HEK293 (cell line): ENCODE results near the gene EIF2B5.

Source experiments
- ATF2 ChIP-seq: fragments of 450-650 bp; formaldehyde crosslinking; IDR thresholded peaks from 2 replicates; pipeline ENCODE4 v1.5.1; 2016; ENCODE audit warnings: missing biosample characterization, missing genetic modification characterization, low read depth
- CTCF ChIP-seq: fragments of 450-650 bp; formaldehyde crosslinking; IDR thresholded peaks from 2 replicates; pipeline ENCODE4 v1.5.1; 2016; ENCODE audit warnings: missing biosample characterization, missing genetic modification characterization
- PATZ1 ChIP-seq: fragments of 450-650 bp; formaldehyde crosslinking; IDR thresholded peaks from 2 replicates; pipeline ENCODE4 v1.5.1; 2016; ENCODE audit warnings: missing biosample characterization, missing genetic modification characterization
- REPIN1 ChIP-seq: fragments of 450-650 bp; formaldehyde crosslinking; IDR thresholded peaks from 2 replicates; pipeline ENCODE4 v1.5.1; 2017; ENCODE audit warnings: missing biosample characterization, missing genetic modification characterization, low read depth
- SP7 ChIP-seq: fragments of 450-650 bp; formaldehyde crosslinking; IDR thresholded peaks from 2 replicates; pipeline ENCODE4 v1.5.1; 2016; ENCODE audit warnings: missing biosample characterization, missing genetic modification characterization
- YY1 ChIP-seq: fragments of 450-650 bp; formaldehyde crosslinking; IDR thresholded peaks from 2 replicates; pipeline ENCODE4 v1.5.1; 2018; ENCODE audit warnings: missing biosample characterization, missing genetic modification characterization
- ZBTB1 ChIP-seq: fragments of 450-650 bp; formaldehyde crosslinking; IDR thresholded peaks from 2 replicates; pipeline ENCODE4 v1.5.1; 2016; ENCODE audit warnings: missing biosample characterization, missing genetic modification characterization
- ZBTB10 ChIP-seq: fragments of 450-650 bp; formaldehyde crosslinking; IDR thresholded peaks from 2 replicates; pipeline ENCODE4 v1.5.1; 2016; ENCODE audit warnings: missing biosample characterization, missing genetic modification characterization
- ZBTB20 ChIP-seq: fragments of 450-650 bp; formaldehyde crosslinking; IDR thresholded peaks from 2 replicates; pipeline ENCODE4 v1.5.1; 2016; ENCODE audit warnings: missing biosample characterization, missing genetic modification characterization
- ZBTB48 ChIP-seq: fragments of 450-650 bp; formaldehyde crosslinking; IDR thresholded peaks from 2 replicates; pipeline ENCODE4 v1.5.1; 2016; ENCODE audit warnings: missing biosample characterization, missing genetic modification characterization
- ZEB2 ChIP-seq: fragments of 450-650 bp; formaldehyde crosslinking; IDR thresholded peaks from 2 replicates; pipeline ENCODE4 v1.5.1; 2016; ENCODE audit warnings: missing biosample characterization, missing genetic modification characterization
- ZNF114 ChIP-seq: fragments of 450-650 bp; formaldehyde crosslinking; IDR thresholded peaks from 2 replicates; pipeline ENCODE4 v1.5.0; 2017; ENCODE audit warnings: missing biosample characterization, missing genetic modification characterization
- ZNF121 ChIP-seq: fragments of 450-650 bp; formaldehyde crosslinking; IDR thresholded peaks from 2 replicates; pipeline ENCODE4 v1.5.1; 2016; ENCODE audit warnings: missing biosample characterization, missing genetic modification characterization
- ZNF133 ChIP-seq: fragments of 450-650 bp; formaldehyde crosslinking; IDR thresholded peaks from 2 replicates; pipeline ENCODE4 v1.5.1; 2016; ENCODE audit warnings: missing biosample characterization, missing genetic modification characterization
- ZNF138 ChIP-seq: fragments of 450-650 bp; formaldehyde crosslinking; IDR thresholded peaks from 2 replicates; pipeline ENCODE4 v1.5.1; 2016; ENCODE audit warnings: missing biosample characterization, missing genetic modification characterization, borderline replicate concordance
- ZNF184 ChIP-seq: fragments of 450-650 bp; IDR thresholded peaks from 2 replicates; pipeline ENCODE4 v1.5.1; 2018; ENCODE audit warnings: missing biosample characterization, mild to moderate bottlenecking, missing genetic modification characterization
- ZNF26 ChIP-seq: fragments of 450-650 bp; formaldehyde crosslinking; IDR thresholded peaks from 2 replicates; pipeline ENCODE4 v1.5.1; 2016; ENCODE audit warnings: missing biosample characterization, missing genetic modification characterization
- ZNF350 ChIP-seq: fragments of 450-650 bp; formaldehyde crosslinking; IDR thresholded peaks from 2 replicates; pipeline ENCODE4 v1.5.0; 2017; ENCODE audit warnings: missing biosample characterization, mild to moderate bottlenecking, missing genetic modification characterization
- ZNF510 ChIP-seq: fragments of 450-650 bp; formaldehyde crosslinking; IDR thresholded peaks from 2 replicates; pipeline ENCODE4 v1.5.1; 2018; ENCODE audit warnings: mild to moderate bottlenecking, missing genetic modification characterization, missing biosample characterization; ENCODE audit not compliant: insufficient replicate concordance
- ZNF530 ChIP-seq: fragments of 450-650 bp; formaldehyde crosslinking; IDR thresholded peaks from 2 replicates; pipeline ENCODE4 v1.5.1; 2016; ENCODE audit warnings: low read depth, missing biosample characterization, missing genetic modification characterization
- ZNF548 ChIP-seq: fragments of 450-650 bp; formaldehyde crosslinking; IDR thresholded peaks from 2 replicates; pipeline ENCODE4 v1.5.1; 2016; ENCODE audit warnings: missing biosample characterization, missing genetic modification characterization
- ZNF549 ChIP-seq: fragments of 450-650 bp; IDR thresholded peaks from 2 replicates; pipeline ENCODE4 v1.5.1; 2018; ENCODE audit warnings: missing biosample characterization, missing genetic modification characterization, mild to moderate bottlenecking, inconsistent platforms, moderate library complexity
- ZNF629 ChIP-seq: fragments of 450-650 bp; formaldehyde crosslinking; IDR thresholded peaks from 2 replicates; pipeline ENCODE4 v1.5.1; 2017; ENCODE audit warnings: missing biosample characterization, missing genetic modification characterization
- ZNF639 ChIP-seq: fragments of 450-650 bp; formaldehyde crosslinking; IDR thresholded peaks from 2 replicates; pipeline ENCODE4 v1.5.1; 2016; ENCODE audit warnings: missing biosample characterization, missing genetic modification characterization
- ZNF654 ChIP-seq: fragments of 450-650 bp; formaldehyde crosslinking; IDR thresholded peaks from 2 replicates; pipeline ENCODE4 v1.5.1; 2016; ENCODE audit warnings: low read depth, missing biosample characterization, missing genetic modification characterization
- ZNF658 ChIP-seq: fragments of 450-650 bp; formaldehyde crosslinking; IDR thresholded peaks from 2 replicates; pipeline ENCODE4; 2016; ENCODE audit warnings: missing biosample characterization, missing genetic modification characterization
- ZNF768 ChIP-seq: fragments of 450-650 bp; formaldehyde crosslinking; IDR thresholded peaks from 2 replicates; pipeline ENCODE4 v1.5.1; 2018; ENCODE audit warnings: missing biosample characterization, mild to moderate bottlenecking, missing genetic modification characterization
- ZSCAN16 ChIP-seq: fragments of 450-650 bp; formaldehyde crosslinking; IDR thresholded peaks from 2 replicates; pipeline ENCODE4 v1.5.1; 2016; ENCODE audit warnings: missing biosample characterization, missing genetic modification characterization
- ZSCAN30 ChIP-seq: fragments of 450-650 bp; IDR thresholded peaks from 2 replicates; pipeline ENCODE4 v1.5.1; 2018; ENCODE audit warnings: missing biosample characterization, mild to moderate bottlenecking, missing genetic modification characterization, moderate library complexity
- ZXDB ChIP-seq: fragments of 450-650 bp; formaldehyde crosslinking; IDR thresholded peaks from 2 replicates; pipeline ENCODE4 v1.5.1; 2016; ENCODE audit warnings: missing biosample characterization, missing genetic modification characterization

EIF2B5 gene

GRCh38 chr3:184154885-184155643, 19.9 kb downstream of the EIF2B5 start, which contains the start of gene DVL3 (continued):
- TF ChIP-seq ZNF138 (tag by site-specific recombination) (no peak), ZXDB (peak; percentile 63), ZBTB10 (tag by site-specific recombination) (no peak), ZNF654 (no peak), ZEB2 (tag by site-specific recombination) (0 out of 2 replicates have a peak, but pooled peaks have one; percentile 25), ATF2 (tag by site-specific recombination) (no peak), ZNF768 (no peak), ZBTB1 (no peak), ZNF639 (tag by site-specific recombination) (no peak), ZSCAN30 (no peak), ZNF184 (tag by site-specific recombination) (no peak), SP7 (peak; percentile 49), ZNF510 (tag by site-specific recombination) (no peak), ZNF658 (tag by site-specific recombination) (no peak), ZNF530 (tag by site-specific recombination) (no peak), ZNF629 (tag by site-specific recombination) (no peak), ZNF121 (tag by site-specific recombination) (0 out of 2 replicates have a peak, but pooled peaks have one; percentile 31), ZNF548 (tag by site-specific recombination) (no peak), ZNF26 (tag by site-specific recombination) (no peak), ZNF549 (tag by site-specific recombination) (no peak), ZSCAN16 (tag by site-specific recombination) (no peak), PATZ1 (no peak), ZBTB48 (tag by site-specific recombination) (peak; percentile 90), ZNF133 (tag by site-specific recombination) (no peak), CTCF (tag by site-specific recombination) (no peak), ZNF350 (tag by site-specific recombination) (no peak), YY1 (tag by site-specific recombination) (no peak), ZNF114 (no peak), ZBTB20 (peak; percentile 88), REPIN1 (no peak)
